ENCODE measurements around the gene RLN2. TPM values are rescaled to one million over a fixed set of nuclear protein-coding genes. Genes with fewer than 3 reads are reported as not detected.

RLN2 gene
- total and polyA plus RNA-seq, 2 donors (not counting 1 experiment from before 2014, with no cell fraction given), result 0.94 to 3.5 TPM

GRCh38 chr9:5315187-5315923 lies 10.8 kb upstream of the RLN2 start:
- H3K4me1 ChIP-seq (ENCODE audit: control insufficient read depth in 2 of 2, insufficient read depth in 2 of 2, low read length in 2 of 2), result no peaks in the 10 kb centered on the region
- H3K79me2 ChIP-seq (ENCODE audit: control insufficient read depth, insufficient read depth, low read length), result no peaks in the 10 kb centered on the region
- no peaks in the 10 kb centered on the region for H3K36me3 ChIP-seq (replicated peaks in 1 of 2; ENCODE audit: control extremely low read depth in 1 of 2, control insufficient read depth in 1 of 2, extremely low read depth in 1 of 2, insufficient read depth in 2 of 2, low read length in 1 of 2)
- peaks cover 5% of the 10 kb centered on the region for H3K9me3 Mint-ChIP-seq (ENCODE audit: insufficient read depth)
- H3K4me3 Mint-ChIP-seq, result no peak overlapping the region
- no peaks in the 10 kb centered on the region for H3K27me3 Mint-ChIP-seq
- CTCF ChIA-PET, result interaction anchor here (0.9 kb wide), 1 partner anchor 518 kb away, joined by 5 read pairs; the partner anchor contains the start of gene ERMP1
- H3K27ac ChIP-seq (ENCODE audit: low read length in 2 of 2), result no peak overlapping the region
- no peak overlapping the region for H3K4me2 ChIP-seq (replicated peaks; ENCODE audit: low read depth, low read length, poor library complexity, severe bottlenecking)
- POLR2A ChIA-PET, result no interaction called here
- intact Hi-C loops (cut with micrococcal nuclease), result no loop called here
- TF ChIP-seq CTCF (IDR thresholded peaks at IDR 0.05) (no peak), EZH2 (IDR thresholded peaks at IDR 0.05; ENCODE audit: borderline replicate concordance, insufficient read depth, low read depth, low read length, poor library complexity, severe bottlenecking) (no peak)
- no CpG with 5 or more reads among the region's 4 CpGs for WGBS (ENCODE audit: insufficient coverage)
- no peak overlapping the region for H3K4me3 ChIP-seq (ENCODE audit: control extremely low read depth in 1 of 5, extremely low read depth in 1 of 5, insufficient read depth in 1 of 5, low read depth in 2 of 5, low read length in 4 of 5)
- peaks cover 0 to 3% (median 0%) of the 10 kb centered on the region in 4 experiments for H3K27me3 ChIP-seq (replicated peaks in 1 of 4; ENCODE audit: control extremely low read depth in 1 of 4, control insufficient read depth in 3 of 4, insufficient read depth in 4 of 4, low read length in 3 of 4)
- H3K27ac Mint-ChIP-seq, result no peak overlapping the region
- peaks cover 2 to 13% (median 11%) of the 10 kb centered on the region in 3 donors for H3K9me3 ChIP-seq (ENCODE audit: control extremely low read depth in 1 of 3, control insufficient read depth in 2 of 3, insufficient read depth in 1 of 3, low read length in 2 of 3)
- DNase-seq (no peak), ATAC-seq (ENCODE audit: low read depth) (no peak)
- H4K20me1 ChIP-seq (ENCODE audit: control insufficient read depth, insufficient read depth, low read length, poor library complexity, severe bottlenecking), result no peaks in the 10 kb centered on the region
- H3K4me1 Mint-ChIP-seq, result no peaks in the 10 kb centered on the region
- no peak overlapping the region for H3K9ac ChIP-seq (ENCODE audit: low read length)
- no peak overlapping the region for H2AFZ ChIP-seq (ENCODE audit: insufficient read depth, low read depth, low read length, poor library complexity, severe bottlenecking)

GRCh38 chr9:5310851-5311250 lies 6.3 kb upstream of the RLN2 start:
- no peak overlapping the region for H3K27ac Mint-ChIP-seq
- H3K4me1 Mint-ChIP-seq, result no peaks in the 10 kb centered on the region
- TF ChIP-seq EZH2 (IDR thresholded peaks at IDR 0.05; ENCODE audit: borderline replicate concordance, insufficient read depth, low read depth, low read length, poor library complexity, severe bottlenecking) (no peak), CTCF (IDR thresholded peaks at IDR 0.05) (no peak)
- intact Hi-C loops (cut with micrococcal nuclease), result no loop called here
- Histone ChIP-seq H3K27ac (ENCODE audit: low read length in 2 of 2) (no peak overlapping the region), H3K9me3 (ENCODE audit: control extremely low read depth in 1 of 3, control insufficient read depth in 2 of 3, insufficient read depth in 1 of 3, low read length in 2 of 3) (peaks cover under 1 to 13% (median 11%) of the 10 kb centered on the region in 3 donors), H3K4me1 (ENCODE audit: control insufficient read depth in 2 of 2, insufficient read depth in 2 of 2, low read length in 2 of 2) (no peaks in the 10 kb centered on the region), H3K4me3 (ENCODE audit: control extremely low read depth in 1 of 5, extremely low read depth in 1 of 5, insufficient read depth in 1 of 5, low read depth in 2 of 5, low read length in 4 of 5) (no peak overlapping the region), H3K4me2 (replicated peaks; ENCODE audit: low read depth, low read length, poor library complexity, severe bottlenecking) (no peak overlapping the region), H3K36me3 (replicated peaks in 1 of 2; ENCODE audit: control extremely low read depth in 1 of 2, control insufficient read depth in 1 of 2, extremely low read depth in 1 of 2, insufficient read depth in 2 of 2, low read length in 1 of 2) (no peaks in the 10 kb centered on the region), H3K9ac (ENCODE audit: low read length) (no peak overlapping the region), H3K79me2 (ENCODE audit: control insufficient read depth, insufficient read depth, low read length) (no peaks in the 10 kb centered on the region), H2AFZ (ENCODE audit: insufficient read depth, low read depth, low read length, poor library complexity, severe bottlenecking) (no peak overlapping the region), H3K27me3 (replicated peaks in 1 of 4; ENCODE audit: control extremely low read depth in 1 of 4, control insufficient read depth in 3 of 4, insufficient read depth in 4 of 4, low read length in 3 of 4) (peaks cover 0 to 3% (median 0%) of the 10 kb centered on the region in 4 experiments), H4K20me1 (ENCODE audit: control insufficient read depth, insufficient read depth, low read length, poor library complexity, severe bottlenecking) (no peaks in the 10 kb centered on the region)
- ChIA-PET CTCF (no interaction called here), POLR2A (no interaction called here)
- no peaks in the 10 kb centered on the region for H3K27me3 Mint-ChIP-seq
- DNase-seq (no peak), ATAC-seq (ENCODE audit: low read depth) (no peak)
- peaks cover 5% of the 10 kb centered on the region for H3K9me3 Mint-ChIP-seq (ENCODE audit: insufficient read depth)
- no peak overlapping the region for H3K4me3 Mint-ChIP-seq

Data from B cell (primary cell).